Measurements from ENCODE around the gene ZCCHC14. TPM values are rescaled to one million over a fixed set of nuclear protein-coding genes. Genes with fewer than 3 reads are reported as not detected.
A peak's percentile ranks its signal among the peaks of the same experiment; 100 is the strongest.

The ZCCHC14 gene
- total RNA-seq (2014; rRNA removed; shearing (Covaris generic)), result 3.6 and 4.9 TPM in 2 replicates
- polyA plus RNA-seq (2015; cell fraction: cytosol; rRNA removed), result 6.2 and 8.1 TPM in 2 replicates
- 11.3 and 14.5 TPM in 2 replicates for polyA plus RNA-seq (2015; cell fraction: nucleus; rRNA removed)

DNA sequence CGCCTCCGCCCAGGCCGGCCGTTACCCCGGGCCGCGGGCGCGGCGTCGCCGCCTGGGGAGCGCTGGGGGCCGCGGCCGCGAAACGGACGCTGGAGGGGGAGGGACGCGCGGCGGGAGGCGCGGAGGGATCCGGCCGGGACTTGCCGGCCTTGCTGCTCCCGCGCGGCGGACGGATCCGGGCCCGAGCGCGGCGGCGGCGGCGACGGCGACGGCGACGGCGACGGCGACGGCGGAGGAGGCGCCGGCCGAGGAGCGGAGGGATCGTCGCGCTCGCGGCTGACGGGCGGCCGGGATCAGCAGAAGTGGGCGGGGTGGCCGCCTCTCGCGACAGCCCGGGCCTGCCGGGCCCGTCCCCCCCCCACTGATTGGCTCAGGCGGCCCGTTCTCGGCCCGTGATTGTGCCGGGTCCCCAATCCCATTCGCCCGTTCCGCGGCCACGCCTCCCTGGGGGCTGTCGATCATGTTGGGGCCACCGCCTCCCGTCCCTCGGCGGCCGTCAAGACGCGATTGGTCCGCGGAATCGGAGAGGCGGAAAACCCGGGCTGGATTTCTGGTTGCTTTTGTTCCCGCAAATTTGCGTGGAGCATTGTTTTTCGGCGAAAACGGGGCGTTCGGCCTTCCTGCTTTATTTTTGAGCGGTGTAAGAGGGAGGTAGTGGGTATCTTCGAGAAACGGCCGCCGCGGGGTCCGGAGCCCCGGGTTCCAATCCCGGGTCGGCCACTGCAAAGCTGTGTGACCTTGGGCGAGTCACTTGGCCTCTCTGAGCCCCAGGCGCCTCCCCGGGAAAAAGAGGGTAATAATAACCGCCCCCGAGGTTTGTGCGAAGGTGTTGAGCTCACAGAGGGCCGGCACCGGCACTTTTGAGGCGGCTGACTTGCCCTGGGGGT is at the start of gene ZCCHC14:
Gene ZCCHC14, minus strand, starts transcription at position 304 of the 887 bp plus-strand sequence. CDS start 786 bp downstream, outside the sequence.
- DNase-seq (ENCODE audit: low read depth), result peak; percentile 97

DNA sequence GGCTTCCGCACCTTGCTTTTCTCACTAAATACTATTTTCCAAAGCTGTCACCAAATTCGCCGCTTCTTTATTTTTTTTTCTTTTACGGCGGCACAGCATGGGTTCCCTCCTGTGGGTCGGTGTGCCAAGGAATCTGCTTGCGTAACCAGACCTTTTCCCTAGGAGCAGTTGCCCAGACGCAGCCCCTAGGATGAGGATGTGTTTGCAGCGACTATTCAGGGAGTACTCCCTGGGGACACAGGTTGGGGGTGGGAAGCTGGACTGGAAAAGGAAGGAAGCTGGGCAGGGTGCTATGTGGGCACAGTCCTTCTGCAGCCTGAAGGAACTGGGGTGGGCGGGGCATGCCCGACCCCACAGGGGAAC is 49.0 kb upstream of the ZCCHC14 start:
- DNase-seq (ENCODE audit: low read depth), result no peak

DNA sequence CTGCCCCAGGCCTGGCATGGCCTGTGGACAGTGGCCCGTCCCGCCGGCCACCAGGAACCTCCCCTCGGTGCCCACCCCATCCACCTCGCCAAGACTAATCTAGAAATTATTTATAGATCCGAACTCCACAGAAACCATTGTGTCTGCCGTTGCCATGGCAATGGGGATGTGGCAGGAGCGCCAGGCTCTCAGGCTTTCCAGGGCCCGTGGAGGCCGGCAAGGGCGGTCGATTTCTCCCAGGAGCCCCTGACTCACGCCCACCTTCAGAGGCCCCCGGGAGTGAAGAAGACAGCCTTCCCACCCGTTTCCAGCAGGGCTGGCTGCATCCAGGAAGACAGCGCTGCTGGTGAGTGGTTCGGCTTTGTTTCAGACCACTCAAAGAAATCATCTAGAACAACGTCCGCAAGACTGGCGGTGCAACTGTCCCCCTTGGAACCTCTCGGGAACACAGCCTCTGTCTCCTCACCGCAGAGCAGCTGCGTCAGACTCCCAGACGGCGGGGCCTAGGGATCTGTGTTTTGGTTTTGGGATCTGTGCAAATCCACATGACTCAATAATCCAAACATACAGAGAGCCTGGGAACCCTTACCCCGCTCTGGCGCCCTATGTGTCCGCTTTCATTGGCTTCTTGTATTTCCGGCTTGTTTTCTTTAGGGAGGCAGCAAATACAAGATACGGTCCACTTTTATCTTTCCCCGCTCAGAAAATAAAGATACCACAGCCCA is 48.5 kb upstream of the ZCCHC14 start:
- DNase-seq (ENCODE audit: low read depth), result peak; percentile 56

DNA sequence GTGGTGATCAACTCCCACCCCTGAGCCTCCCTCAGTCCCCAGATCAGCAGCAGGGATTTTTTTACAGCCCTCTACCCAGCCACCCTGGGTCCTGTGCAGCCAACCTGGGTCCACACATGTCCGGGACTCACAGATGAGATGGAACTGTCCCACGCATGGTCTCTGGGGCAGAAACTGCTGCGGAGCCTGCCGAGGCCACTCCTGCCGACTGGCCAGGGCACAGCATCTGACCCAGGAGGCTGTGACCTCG is 48.0 kb upstream of the ZCCHC14 start:
- no peak for DNase-seq (ENCODE audit: low read depth)

DNA sequence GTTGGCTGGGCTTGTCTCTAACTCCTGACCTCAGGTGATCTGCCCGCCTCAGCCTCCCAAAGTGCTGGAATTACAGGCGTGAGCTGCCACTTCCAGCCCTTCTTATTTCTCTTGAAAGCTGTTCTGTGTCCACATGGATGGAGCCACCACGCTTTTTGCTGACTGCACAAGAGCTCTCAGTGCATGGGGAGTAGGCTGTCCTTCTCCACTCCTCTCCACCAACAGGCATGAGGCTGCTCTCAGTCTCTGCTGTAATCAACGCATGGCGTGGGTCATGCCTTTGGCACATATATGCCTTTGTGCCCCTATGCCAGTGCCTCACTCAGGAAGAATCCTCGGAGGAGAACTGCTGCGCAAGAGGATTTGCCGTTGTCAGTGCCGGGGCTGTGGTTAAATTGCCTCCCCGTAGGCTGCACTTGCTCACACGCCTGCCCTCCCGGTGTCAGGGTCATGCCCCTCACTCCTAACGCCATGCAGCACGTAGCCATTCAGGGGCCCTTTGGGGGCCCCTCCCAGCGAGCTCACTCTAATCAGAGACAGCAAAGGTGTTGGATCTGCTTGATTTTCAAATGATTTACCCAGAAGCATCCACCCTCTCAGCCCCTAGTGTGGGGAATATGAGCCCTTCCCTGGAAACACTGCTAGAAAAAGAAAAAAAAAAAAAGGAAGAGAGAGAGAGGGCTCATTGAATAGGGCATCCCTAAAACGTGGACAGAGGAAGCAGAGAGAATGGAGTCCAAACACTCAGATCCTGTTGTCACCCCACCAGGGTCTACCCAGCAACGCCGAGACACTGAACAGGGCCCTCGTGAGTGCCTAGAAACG is 47.5 kb upstream of the ZCCHC14 start:
- no peak for DNase-seq (ENCODE audit: low read depth)

DNA sequence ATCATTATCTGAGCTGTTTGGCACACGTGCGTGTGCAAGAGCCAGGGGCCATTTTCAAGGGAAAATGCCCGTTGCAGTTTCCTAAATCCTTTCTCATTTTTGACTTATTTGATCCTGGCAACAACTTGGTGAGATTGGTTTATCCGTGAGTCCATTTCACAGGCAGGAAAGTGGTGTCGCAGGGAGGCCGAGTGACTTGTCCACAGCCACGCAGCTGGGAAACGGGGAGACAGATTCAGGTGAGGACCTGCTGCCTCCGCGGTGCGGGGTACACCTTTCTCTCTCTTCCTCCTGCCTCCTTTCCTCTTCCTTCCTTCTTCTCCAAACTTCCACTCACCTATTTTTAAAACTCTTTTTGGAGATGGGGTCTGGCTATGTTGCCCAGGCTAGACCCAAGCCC is 46.3 kb upstream of the ZCCHC14 start:
- DNase-seq (ENCODE audit: low read depth), result no peak

DNA sequence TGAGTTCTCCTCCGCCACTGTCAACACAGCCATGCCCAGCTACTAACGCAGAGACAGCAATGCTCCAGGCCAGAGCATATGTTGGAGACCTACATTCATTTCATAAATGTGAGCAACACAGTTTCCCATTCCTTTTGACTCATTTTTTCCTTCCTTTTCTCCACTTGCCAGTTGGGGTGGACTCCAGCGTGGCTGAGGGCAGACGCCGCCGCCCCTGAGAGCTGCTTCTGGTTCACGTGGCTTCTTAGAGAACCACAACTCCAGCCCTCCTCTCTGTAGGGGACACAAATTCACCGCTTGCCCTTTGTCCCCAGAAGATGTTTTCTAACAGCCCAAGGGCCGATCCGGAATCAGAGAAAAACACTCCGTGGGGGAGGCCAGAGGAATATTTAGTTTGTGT is 45.8 kb upstream of the ZCCHC14 start:
- DNase-seq (ENCODE audit: low read depth), result no peak

DNA sequence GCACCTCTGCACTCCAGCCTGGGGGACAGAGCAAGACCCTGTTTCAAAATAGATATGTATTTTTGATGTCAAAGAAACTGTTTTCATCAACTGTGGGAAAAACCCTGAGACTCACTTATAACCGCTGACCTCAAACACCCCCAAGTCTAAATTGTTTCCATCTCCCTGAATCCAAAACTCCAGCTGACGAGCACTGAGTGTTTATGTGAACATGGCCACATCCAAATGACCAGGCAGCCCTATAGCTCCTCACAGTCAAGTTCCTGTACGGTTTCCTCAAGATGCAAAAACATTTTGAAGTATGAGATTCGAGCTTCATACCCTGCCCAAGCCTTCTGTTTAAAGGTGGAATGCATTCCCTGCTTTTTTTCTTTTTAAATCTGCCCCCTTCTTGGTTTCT is 45.3 kb upstream of the ZCCHC14 start:
- DNase-seq (ENCODE audit: low read depth), result no peak

DNA sequence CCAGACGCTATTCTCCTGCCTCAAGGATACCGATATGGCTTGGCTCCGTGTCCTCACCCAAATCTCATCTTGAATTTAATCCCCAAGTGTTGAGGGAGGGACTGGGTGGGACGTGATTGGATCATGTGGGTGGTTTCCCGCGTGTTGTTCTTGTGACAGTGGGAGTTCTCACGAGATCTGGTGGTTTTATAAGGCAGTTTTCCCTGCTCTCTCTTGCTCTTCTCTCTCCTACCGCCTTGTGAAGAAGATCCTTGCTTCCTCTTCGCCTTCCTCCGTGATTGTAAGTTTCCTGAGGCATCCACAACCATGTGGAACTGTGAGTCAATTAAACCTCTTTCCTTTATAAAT is 43.9 kb upstream of the ZCCHC14 start:
- DNase-seq (ENCODE audit: low read depth), result no peak

DNA sequence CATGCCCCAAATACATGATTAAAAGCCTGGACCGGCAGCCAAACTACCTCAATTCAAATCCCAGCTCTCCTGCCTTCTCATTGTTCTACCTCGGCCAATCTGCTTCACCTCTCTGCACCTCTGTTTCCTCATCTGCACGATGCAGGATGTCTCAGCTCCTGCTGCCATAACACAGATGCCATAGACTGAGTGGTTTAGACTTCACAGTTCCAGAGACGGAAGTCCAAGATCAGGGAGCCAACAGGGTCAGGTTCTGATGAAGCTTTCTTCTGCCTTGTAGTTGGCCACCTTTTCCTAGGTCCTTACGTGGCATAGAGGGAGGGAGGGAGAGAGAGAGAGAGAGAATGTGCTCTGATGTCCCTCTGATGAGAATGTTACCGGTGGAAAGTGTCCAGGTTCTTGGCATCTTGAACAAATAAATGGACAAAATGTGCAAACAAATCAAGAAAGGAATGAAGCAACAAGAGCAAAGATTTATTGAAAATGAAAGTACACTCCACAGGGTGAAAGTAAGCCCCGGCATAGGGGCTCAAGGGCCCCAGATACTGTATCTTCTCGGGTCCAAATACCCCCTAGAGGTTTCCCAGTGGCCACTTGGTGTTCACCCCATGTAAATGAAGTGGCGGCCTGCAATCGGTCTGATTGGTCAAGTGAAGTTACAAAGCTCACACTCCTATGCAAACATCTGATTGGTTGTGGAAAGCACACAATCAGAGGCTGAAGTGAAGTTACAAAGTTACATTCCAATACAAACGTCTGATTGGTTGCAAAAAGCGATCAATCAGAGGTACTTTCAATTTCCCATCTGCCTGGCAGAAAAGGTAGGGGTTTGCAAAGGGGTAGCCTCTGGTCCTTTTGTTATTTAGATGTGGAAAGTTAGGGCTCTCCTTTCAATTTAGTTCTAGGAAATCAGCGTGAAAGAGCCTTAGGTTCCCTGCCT is 43.3 kb upstream of the ZCCHC14 start:
- DNase-seq (ENCODE audit: low read depth), result no peak

DNA sequence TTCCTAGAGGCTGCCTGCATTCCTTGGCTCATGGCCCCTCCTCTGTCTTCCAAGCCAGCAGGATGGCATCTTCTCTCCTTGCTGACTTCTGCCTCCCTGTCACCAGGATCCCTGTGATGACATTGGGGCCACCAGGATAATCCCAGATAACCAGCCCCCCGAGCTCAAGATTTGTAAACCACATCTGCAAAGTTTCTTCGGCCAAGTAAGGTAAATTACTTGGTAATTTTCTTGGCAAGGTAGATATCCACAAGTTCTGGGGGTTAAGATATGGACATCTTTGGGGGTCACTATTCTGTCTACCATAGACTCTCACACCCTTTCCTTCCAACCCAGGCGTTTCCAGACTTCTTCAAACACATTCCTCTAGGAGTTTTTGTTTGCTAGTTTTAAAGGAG is 42.6 kb upstream of the ZCCHC14 start:
- no peak for DNase-seq (ENCODE audit: low read depth)

DNA sequence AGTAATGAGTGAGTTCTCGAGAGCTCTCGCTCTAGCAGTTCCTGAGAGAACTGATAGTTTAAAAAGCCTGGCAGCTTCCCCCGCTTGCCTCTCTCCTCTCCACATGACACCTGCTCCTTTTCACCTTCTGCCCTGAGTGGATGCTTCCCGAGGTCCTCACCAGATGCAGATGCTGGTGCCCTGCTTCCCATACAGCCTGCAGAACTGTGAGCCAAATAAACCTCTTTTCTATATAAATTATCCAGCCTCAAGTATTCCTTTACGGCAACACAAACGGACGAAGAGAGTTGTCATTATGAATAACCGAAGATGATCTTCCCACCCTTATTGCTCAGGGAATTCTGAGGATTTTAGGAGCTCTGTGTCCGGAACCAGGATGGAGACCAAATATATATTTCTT is 41.9 kb upstream of the ZCCHC14 start:
- no peak for DNase-seq (ENCODE audit: low read depth)

DNA sequence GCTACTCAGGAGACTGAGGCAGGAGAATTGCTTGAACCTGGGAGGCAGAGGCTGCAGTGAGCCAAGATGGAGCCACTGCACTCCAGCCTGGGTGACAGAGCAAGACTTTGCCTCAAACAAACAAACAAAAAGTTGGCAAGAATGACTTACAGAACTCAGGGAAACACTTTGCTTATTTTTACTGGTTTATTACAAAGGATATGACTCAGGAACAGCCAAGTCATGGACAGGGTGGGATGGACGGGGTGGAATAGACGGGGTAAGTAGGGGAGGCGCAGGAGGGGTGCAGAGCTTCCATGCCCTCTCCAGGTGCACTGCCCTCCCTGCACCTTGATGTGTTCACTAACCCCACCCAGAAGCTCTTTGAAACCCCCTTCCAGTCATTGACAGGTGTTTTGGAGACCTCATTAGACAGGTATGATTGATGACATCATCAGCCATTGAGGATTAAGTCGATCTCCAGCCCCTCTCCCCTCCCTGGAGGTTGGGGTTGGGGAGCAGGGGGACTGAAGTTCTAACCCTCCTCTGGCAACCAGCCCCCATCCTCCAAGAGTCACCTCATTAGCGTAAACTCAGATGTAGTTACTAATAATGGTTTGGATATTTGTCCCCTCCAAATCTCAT is 41.3 kb upstream of the ZCCHC14 start:
- DNase-seq (ENCODE audit: low read depth), result no peak

DNA sequence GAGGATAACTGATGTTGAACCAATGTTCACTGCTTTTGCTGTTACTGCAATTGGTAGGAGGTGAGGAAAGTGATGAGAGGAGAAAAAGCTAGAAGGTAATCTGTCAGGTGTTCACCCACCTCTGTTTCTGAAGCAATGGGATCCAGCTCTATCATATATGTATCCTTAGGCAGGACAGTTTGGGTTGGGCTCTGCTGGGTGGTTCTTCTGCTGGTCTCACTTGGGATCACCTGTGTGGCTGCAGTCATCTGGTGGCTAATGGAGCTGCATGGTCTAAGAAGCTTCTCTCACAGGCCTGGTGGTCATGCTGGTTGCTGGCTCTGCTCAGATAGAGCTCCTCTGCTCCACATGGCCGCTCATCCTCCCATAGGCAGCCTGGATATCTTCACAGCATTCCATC is 40.2 kb upstream of the ZCCHC14 start:
- DNase-seq (ENCODE audit: low read depth), result no peak

DNA sequence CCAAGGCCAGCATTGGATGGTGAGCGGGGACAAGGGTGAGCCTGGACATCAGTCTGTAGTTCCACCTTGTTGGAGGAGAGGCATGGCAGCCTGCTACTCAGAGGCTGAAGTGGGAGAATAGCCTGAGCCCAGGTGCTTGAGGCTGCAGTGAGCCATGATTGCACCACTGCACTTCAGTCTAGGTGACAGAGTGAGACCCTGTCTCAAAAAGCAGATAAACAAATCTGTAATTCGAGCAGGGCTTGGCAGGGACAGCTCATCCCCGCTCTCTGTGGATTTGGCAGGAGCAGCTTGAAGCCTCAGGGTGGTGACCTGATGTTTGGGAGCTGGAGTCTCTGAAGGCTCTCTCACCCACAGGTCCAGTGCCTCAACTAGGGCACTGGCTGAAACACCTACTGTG is 38.6 kb upstream of the ZCCHC14 start:
- no peak for DNase-seq (ENCODE audit: low read depth)

DNA sequence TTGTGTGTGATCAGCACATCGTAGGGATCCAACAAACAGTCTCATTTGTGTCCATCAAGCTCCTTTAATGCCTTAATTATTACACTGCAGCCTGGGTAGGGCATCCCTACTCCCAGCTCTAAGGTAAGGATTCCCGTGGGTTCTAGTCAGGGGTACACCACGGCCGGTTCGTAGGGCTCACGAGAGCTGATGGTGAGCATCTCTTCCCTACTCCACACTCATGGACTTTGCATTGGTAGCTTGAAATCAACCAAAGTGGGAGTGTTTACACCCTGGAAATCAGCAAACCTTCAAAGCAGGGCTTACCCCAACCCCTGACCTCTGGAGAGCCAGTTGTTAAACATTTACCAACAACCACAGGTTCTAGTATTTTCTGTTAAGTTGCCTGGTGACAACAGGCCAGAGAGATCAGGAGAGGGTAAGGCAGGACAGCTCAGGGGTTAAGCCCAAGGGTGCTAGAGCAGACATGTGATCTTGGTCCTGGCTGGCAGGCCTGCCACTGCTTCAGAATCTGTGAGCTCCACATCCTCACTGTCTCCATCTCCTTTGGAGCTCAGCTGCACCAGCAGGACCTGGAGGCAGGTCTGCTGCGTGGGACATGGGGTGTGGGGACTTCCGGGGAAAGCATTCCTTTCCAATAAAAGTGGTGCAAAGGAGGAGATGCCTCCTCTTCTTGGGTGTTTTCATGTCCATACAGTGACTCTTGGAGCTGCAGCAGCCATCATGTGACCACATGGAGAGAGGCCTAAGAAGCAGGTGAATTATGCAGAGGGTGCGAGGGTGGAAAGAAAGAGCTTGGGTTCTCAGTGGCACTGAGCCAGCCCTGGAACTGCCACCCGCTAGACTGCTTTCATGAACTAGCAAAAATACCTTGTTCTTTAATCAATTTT is 36.1 kb upstream of the ZCCHC14 start:
- DNase-seq (ENCODE audit: low read depth), result no peak

DNA sequence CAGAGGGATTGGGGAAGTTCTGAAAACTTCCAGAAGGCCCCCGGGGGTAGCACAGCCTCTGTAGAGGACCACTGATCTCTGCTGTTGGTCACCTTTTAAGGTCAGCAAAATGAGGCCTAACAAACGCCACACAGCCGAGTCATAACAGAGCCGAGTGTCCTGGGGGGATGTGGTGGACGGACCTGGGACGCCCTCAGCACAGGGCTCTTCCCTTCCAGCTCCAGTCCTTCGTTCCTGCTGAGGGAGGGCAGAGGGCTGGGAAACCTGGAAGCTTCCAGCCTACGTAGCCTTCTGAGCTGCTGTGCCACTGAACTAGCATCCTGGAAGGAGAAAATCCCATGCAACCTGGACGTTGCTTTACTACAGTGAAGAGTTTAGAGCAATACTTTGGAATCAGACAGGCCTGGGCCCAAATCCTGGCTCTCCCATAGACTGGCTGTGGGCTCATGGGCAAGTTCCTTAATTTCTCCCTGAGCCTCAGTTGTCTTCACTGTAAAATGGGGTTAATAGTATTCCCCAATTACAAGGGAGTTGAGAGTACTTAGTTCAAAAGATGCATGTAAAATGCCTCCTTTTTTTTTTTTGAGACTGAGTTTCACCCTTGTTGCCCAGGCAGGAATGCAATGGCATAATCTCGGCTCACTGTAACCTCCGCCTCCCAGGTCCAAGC is 34.4 kb upstream of the ZCCHC14 start:
- no peak for DNase-seq (ENCODE audit: low read depth)

DNA sequence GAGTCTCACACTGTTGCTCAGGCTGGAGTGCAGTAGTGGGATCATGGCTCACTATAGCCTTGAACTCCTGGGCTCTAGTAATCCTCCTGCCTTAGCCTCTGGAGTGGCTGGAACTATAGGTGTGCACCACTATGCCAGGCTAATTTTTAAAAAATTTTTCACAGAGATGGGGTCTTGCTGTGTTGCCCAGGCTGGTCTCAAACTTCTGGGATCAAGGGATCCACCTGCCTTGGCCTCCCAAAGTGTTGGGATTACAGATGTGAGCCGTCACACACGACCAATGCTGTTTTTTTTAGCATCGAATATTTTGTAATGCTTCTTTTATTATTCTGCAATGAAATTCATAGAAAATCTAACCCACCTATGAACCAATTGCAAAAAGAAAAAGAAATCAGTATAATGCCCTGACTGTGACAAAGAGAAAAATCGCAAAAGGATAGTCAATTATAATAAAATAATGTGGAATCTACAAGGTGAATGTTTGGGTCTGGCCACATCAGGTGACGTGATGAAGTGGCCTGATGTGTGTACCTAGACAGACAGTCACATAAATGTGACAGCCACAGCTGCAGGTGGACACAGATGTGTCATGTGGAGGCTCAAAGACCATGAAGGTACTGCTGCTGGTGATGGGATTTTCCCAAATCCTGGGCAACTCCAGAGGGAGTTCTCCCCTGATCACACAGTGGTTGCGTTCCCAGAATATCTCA is 33.6 kb upstream of the ZCCHC14 start:
- no peak for DNase-seq (ENCODE audit: low read depth)

Measured in HT1080 (cell line).